Neuronal stem cell (in vitro differentiated cells): Measurements from ENCODE around the gene MRAS.

Source experiments
- DNase-seq: peaks from one replicate; pipeline ENCODE4 v3.0.0-alpha.2; 2013; ENCODE audit warnings: low spot score
- H2AFZ ChIP-seq: one replicate; pipeline ENCODE4 v1.6.1; 2013; ENCODE audit warnings: mild to moderate bottlenecking, low read length, inconsistent platforms
- H2AK5ac ChIP-seq: 2 replicates; pipeline ENCODE4 v1.6.1; 2013; ENCODE audit warnings: low read depth, mild to moderate bottlenecking, inconsistent platforms, low read length, moderate library complexity, mixed read lengths
- H2BK120ac ChIP-seq: 2 replicates; pipeline ENCODE4 v1.6.1; 2013; ENCODE audit warnings: low read depth, mild to moderate bottlenecking, inconsistent platforms, low read length, moderate library complexity, mixed read lengths
- H2BK12ac ChIP-seq: one replicate; pipeline ENCODE4 v1.6.1; 2013; ENCODE audit warnings: low read length, inconsistent platforms
- H2BK15ac ChIP-seq: 2 replicates; pipeline ENCODE4 v1.6.1; 2013; ENCODE audit warnings: mild to moderate bottlenecking, low read length, inconsistent platforms, mixed read lengths
- H2BK5ac ChIP-seq: one replicate; pipeline ENCODE4 v1.6.1; 2013; ENCODE audit warnings: inconsistent platforms, mild to moderate bottlenecking, low read length, moderate library complexity
- H3K14ac ChIP-seq: one replicate; pipeline ENCODE4 v1.6.1; 2013; ENCODE audit warnings: low read length, inconsistent platforms
- H3K18ac ChIP-seq: 2 replicates; pipeline ENCODE4 v1.6.1; 2013; ENCODE audit warnings: low read length, inconsistent platforms
- H3K23ac ChIP-seq: 2 replicates; pipeline ENCODE4 v1.6.1; 2013; ENCODE audit warnings: low read depth, mild to moderate bottlenecking, mixed read lengths, low read length, inconsistent platforms; ENCODE audit not compliant: poor library complexity
- H3K27ac ChIP-seq: replicated peaks from 3 replicates; pipeline ENCODE4 v1.5.1; 2013; ENCODE audit warnings: low read length, inconsistent platforms
- H3K27me3 ChIP-seq, 3 experiments: 2 replicates each; pipeline ENCODE4 v1.6.1; 2013; ENCODE audit warnings: low read length in 3 of 3, mild to moderate bottlenecking in 2 of 3, inconsistent platforms in 1 of 3, low read depth in 1 of 3, mixed read lengths in 1 of 3, moderate library complexity in 1 of 3; ENCODE audit not compliant: control insufficient read depth in 3 of 3, insufficient read depth in 3 of 3
- H3K36me3 ChIP-seq, 2 donors: replicated peaks in 1 of 2; 2 replicates each; pipeline ENCODE4 v1.6.1; 2013; ENCODE audit warnings: low read length in 2 of 2; ENCODE audit not compliant: control insufficient read depth in 2 of 2, insufficient read depth in 2 of 2
- H3K4ac ChIP-seq: 2 replicates; pipeline ENCODE4 v1.6.1; 2013; ENCODE audit warnings: inconsistent platforms, mild to moderate bottlenecking, low read length, moderate library complexity
- H3K4me1 ChIP-seq, 2 donors: 1 replicate in 1 of 2; 2 replicates in 1 of 2; pipeline ENCODE4 v1.6.1; 2013; ENCODE audit warnings: low read length in 2 of 2, low read depth in 1 of 2; ENCODE audit not compliant: control insufficient read depth in 2 of 2, insufficient read depth in 1 of 2
- H3K4me2 ChIP-seq: one replicate; pipeline ENCODE4 v1.6.1; 2013; ENCODE audit warnings: mild to moderate bottlenecking, low read length, inconsistent platforms; ENCODE audit not compliant: insufficient read depth, poor library complexity, severe bottlenecking
- H3K4me3 ChIP-seq, 2 donors: 2 replicates each; pipeline ENCODE4 v1.5.1; 2013; ENCODE audit warnings: low read length in 2 of 2, mild to moderate bottlenecking in 2 of 2, inconsistent platforms in 1 of 2, moderate library complexity in 1 of 2
- H3K79me1 ChIP-seq: one replicate; pipeline ENCODE4 v1.6.1; 2013; ENCODE audit warnings: low read depth, mild to moderate bottlenecking, inconsistent platforms, low read length, moderate library complexity
- H3K9ac ChIP-seq: one replicate; pipeline ENCODE4 v1.6.1; 2013; ENCODE audit warnings: mild to moderate bottlenecking, low read depth, low read length, inconsistent platforms; ENCODE audit not compliant: poor library complexity
- H3K9me3 ChIP-seq, 2 donors: replicated peaks in 1 of 2; 2 replicates each; pipeline versions ENCODE3 to v1.6.1; 2013; ENCODE audit warnings: low read length in 2 of 2, mild to moderate bottlenecking in 2 of 2, inconsistent platforms in 1 of 2, low read depth in 1 of 2, mixed read lengths in 1 of 2, moderate library complexity in 1 of 2; ENCODE audit not compliant: control insufficient read depth in 2 of 2, insufficient read depth in 1 of 2
- H4K8ac ChIP-seq: one replicate; pipeline ENCODE4 v1.6.1; 2013; ENCODE audit warnings: low read depth, mild to moderate bottlenecking, inconsistent platforms, low read length, moderate library complexity
- H4K91ac ChIP-seq: one replicate; pipeline ENCODE4 v1.6.1; 2013; ENCODE audit warnings: low read length, low read depth, mild to moderate bottlenecking, inconsistent platforms; ENCODE audit not compliant: poor library complexity
- WGBS, 2 donors: extraction: QIAGEN DNeasy Blood & Tissue Kit; methylation state at CpG; one replicate each; pipeline ENCODE4 v1.1.7; 2013; ENCODE audit warnings: missing lambda C conversion rate in 2 of 2, mixed read lengths in 1 of 2; ENCODE audit not compliant: insufficient read length in 2 of 2, insufficient replicate concordance in 1 of 2; ENCODE audit errors: extremely low coverage in 2 of 2; 5-methylcytosine and 5-hydroxymethylcytosine counted together

The MRAS gene

DNA sequence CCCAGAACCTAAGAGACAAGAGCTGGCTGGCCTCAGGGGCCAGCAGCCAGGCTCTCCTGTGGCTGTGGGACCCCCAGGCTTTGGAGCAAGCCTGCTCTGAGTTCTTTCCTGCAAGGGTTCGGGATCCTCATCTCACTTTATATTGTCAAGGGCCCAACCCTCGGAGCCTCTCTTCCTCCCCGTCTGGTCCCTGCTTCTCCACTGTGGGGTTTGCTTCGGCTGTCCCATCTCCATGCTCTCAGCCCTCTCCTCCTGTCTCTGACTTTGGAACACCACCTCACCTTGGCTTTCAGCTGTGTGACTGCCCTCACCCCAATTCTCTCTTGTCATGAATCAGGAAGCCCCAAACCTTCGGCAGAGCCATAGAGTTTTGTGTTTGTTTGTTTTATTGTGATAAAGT, 30.0 kb downstream of the MRAS start:
- Histone ChIP-seq H3K9me3 (no peaks in the 10 kb centered on the region), H3K4me3 (no peak overlapping the region), H3K18ac (no peak overlapping the region), H3K27me3 (no peaks in the 10 kb centered on the region), H2AK5ac (no peak overlapping the region), H4K91ac (no peak overlapping the region), H3K79me1 (no peaks in the 10 kb centered on the region), H3K4me1 (peaks cover 4 to 9% of the 10 kb centered on the region in 2 donors), H2AFZ (no peak overlapping the region), H3K36me3 (peaks cover 0 to 19% of the 10 kb centered on the region in 2 donors), H2BK5ac (no peak overlapping the region), H4K8ac (no peak overlapping the region), H3K4ac (no peak overlapping the region), H2BK15ac (no peak overlapping the region), H2BK12ac (no peak overlapping the region), H3K4me2 (no peak overlapping the region), H3K14ac (no peak overlapping the region), H3K23ac (no peak overlapping the region), H3K27ac (no peak overlapping the region), H3K9ac (no peak overlapping the region), H2BK120ac (no peak overlapping the region)
- WGBS, 2 donors = no CpG with 5 or more reads among the region's 5 CpGs
- DNase-seq = no peak

DNA sequence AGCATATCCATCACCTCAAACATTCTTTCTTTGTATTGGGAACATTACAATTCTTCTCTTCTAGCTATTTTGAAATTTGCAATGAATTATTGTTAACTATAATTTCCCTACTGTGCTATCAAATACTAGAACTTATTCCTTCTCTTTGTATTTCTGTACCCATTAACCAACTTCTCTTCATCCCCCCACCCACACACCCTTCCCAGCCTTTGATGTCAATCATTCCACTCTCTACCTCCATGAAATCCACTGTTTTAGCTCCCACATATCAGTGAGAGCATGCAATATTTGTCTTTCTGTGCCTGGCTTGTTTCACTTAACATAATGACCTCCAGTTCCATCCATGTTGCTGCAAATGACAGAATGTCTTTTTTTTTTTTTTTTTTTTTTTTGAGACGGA, 30.6 kb downstream of the MRAS start:
- Histone ChIP-seq H2BK120ac (no peak overlapping the region), H3K27ac (no peak overlapping the region), H2AK5ac (no peak overlapping the region), H3K27me3 (no peaks in the 10 kb centered on the region), H3K4ac (no peak overlapping the region), H2BK15ac (no peak overlapping the region), H2BK5ac (no peak overlapping the region), H3K23ac (no peak overlapping the region), H4K91ac (no peak overlapping the region), H2BK12ac (no peak overlapping the region), H2AFZ (no peak overlapping the region), H3K18ac (no peak overlapping the region), H3K9me3 (no peaks in the 10 kb centered on the region), H4K8ac (no peak overlapping the region), H3K9ac (no peak overlapping the region), H3K36me3 (peaks cover 0 to 15% of the 10 kb centered on the region in 2 donors), H3K4me3 (no peak overlapping the region), H3K4me1 (peaks cover 4 to 9% of the 10 kb centered on the region in 2 donors), H3K14ac (no peak overlapping the region), H3K4me2 (no peak overlapping the region), H3K79me1 (no peaks in the 10 kb centered on the region)
- no CpG with 5 or more reads among the region's 1 CpG for WGBS, 2 donors
- DNase-seq = no peak

DNA sequence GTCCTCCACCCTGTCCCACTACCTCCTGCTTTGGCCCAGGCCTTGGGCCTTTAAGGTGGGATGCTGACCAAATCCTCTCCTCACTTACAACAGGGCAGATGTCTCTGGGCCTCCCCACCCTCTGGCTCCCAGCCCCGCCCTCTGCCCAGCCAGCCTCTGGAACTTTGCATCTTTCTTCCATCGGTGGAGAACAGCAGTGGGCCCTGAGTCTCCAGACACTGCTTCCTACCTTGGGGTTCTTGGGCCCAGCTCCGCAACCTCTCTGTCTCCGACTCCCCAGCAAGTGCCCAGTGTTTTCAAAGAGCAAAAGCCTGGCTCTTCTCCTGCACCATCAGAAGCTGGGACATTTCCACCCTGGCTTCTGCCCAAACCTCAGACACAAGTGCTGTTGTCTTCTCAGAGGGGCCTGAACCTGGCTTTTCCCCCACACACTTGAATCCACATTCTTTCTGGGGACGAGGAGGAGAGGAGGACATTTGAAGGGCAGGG, 33.1 kb downstream of the MRAS start:
- H3K9me3 ChIP-seq = peaks cover 0 to 2% of the 10 kb centered on the region in 2 donors
- peaks cover 4 to 9% of the 10 kb centered on the region in 2 donors for H3K4me1 ChIP-seq
- no peak overlapping the region for H3K14ac ChIP-seq
- H4K91ac ChIP-seq = no peak overlapping the region
- H2BK5ac ChIP-seq = no peak overlapping the region
- no peak overlapping the region for H2BK12ac ChIP-seq
- no peak overlapping the region for H2BK15ac ChIP-seq
- no peaks in the 10 kb centered on the region for H3K27me3 ChIP-seq
- peaks cover 0 to 4% of the 10 kb centered on the region in 2 donors for H3K36me3 ChIP-seq
- H3K4me3 ChIP-seq = no peak overlapping the region
- H3K9ac ChIP-seq = no peak overlapping the region
- no peak overlapping the region for H3K18ac ChIP-seq
- no peak overlapping the region for H2AK5ac ChIP-seq
- no CpG with 5 or more reads among the region's 5 CpGs for WGBS, 2 donors
- H2BK120ac ChIP-seq = no peak overlapping the region
- peak overlapping the region; percentile 62 for H2AFZ ChIP-seq
- H3K4ac ChIP-seq = no peak overlapping the region
- no peak overlapping the region for H3K23ac ChIP-seq
- no peaks in the 10 kb centered on the region for H3K79me1 ChIP-seq
- no peak for DNase-seq
- no peak overlapping the region for H4K8ac ChIP-seq
- H3K27ac ChIP-seq = no peak overlapping the region
- no peak overlapping the region for H3K4me2 ChIP-seq

DNA sequence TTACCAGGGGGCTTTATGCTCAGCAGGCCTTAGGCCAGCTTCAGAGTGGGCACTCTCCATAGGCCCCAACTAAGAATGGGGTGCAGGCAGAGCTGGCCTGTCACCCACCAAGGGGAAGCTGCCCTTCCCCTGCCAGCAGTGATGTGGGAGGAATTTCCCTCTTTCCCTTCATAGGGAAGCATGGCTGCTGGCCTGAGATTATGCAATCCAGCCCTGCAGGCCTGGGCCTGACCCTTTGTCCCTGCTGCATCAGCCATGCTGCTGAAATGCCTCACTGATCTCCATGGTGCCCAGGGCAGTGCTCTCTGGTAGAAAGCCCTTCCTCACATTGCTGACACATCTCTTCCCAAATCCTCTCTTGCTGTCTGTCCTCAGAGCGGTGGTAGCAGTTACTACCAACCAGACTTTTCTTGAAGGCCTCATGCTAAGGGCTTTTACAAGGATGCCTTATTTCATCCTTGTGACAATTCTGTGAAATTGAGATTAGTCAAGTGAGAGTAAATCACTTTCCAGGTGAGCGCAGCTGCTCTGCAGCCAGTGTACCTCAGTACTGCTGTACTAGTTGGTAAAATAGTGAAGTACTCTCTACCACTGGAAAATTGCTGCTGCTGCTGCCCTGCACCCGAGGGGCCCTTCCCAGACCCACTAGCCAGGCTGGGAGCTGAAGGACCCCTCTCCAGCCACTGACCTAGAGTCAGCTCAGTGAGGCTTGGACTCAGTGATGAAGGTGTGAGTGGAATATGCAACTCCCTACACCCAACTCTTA, 33.8 kb downstream of the MRAS start:
- Histone ChIP-seq H3K18ac (peak overlapping the region; percentile 36), H3K9ac (no peak overlapping the region), H2BK120ac (no peak overlapping the region), H2AFZ (peak overlapping the region; percentile 62), H3K9me3 (peaks cover 0 to 2% of the 10 kb centered on the region in 2 donors), H2AK5ac (no peak overlapping the region), H3K4me2 (no peak overlapping the region), H3K4me1 (peaks cover 4 to 9% of the 10 kb centered on the region in 2 donors), H3K4ac (no peak overlapping the region), H2BK5ac (no peak overlapping the region), H2BK15ac (no peak overlapping the region), H3K36me3 (peaks cover 0 to 4% of the 10 kb centered on the region in 2 donors), H3K79me1 (no peaks in the 10 kb centered on the region), H3K27ac (no peak overlapping the region), H2BK12ac (no peak overlapping the region), H4K91ac (no peak overlapping the region), H4K8ac (no peak overlapping the region), H3K14ac (no peak overlapping the region), H3K4me3 (no peak overlapping the region), H3K27me3 (no peaks in the 10 kb centered on the region), H3K23ac (no peak overlapping the region)
- WGBS, 2 donors = no CpG with 5 or more reads among the region's 3 CpGs
- no peak for DNase-seq
